HEK293T (cell line): Measurements from ENCODE around the gene IL17REL.

Experiments used
- CTCF ChIA-PET: fragments of 350-600 bp; formaldehyde crosslinking; extraction: SDS; loops from one replicate; lab custom pipeline; 2021; ENCODE audit warnings: antibody characterized with exemption, inconsistent platforms; lab: Yijun Ruan, JAX
- POLR2A ChIA-PET: fragments of 350-600 bp; formaldehyde crosslinking; extraction: SDS; loops from one replicate; lab custom pipeline; 2020; ENCODE audit warnings: antibody characterized with exemption, inconsistent platforms; lab: Yijun Ruan, JAX
- DNase-seq: peaks from one replicate; pipeline ENCODE4 v3.0.0; 2012; ENCODE audit warnings: mixed read lengths; ENCODE audit errors: extremely low spot score
- ARNT ChIP-seq: fragments of 450-650 bp; IDR thresholded peaks from 2 replicates; pipeline ENCODE4 v1.6.1; 2017; ENCODE audit warnings: mild to moderate bottlenecking
- BHLHE40 ChIP-seq: fragments of 450-650 bp; IDR thresholded peaks from 2 replicates; pipeline ENCODE4 v1.6.1; 2016; ENCODE audit warnings: mild to moderate bottlenecking, moderate library complexity, borderline replicate concordance
- CTBP1 ChIP-seq: fragments of 450-650 bp; IDR thresholded peaks from 2 replicates; pipeline ENCODE4 v1.6.1; 2016; ENCODE audit warnings: borderline replicate concordance
- ELF4 ChIP-seq: fragments of 450-650 bp; IDR thresholded peaks from 2 replicates; pipeline ENCODE4 v1.6.1; 2017; ENCODE audit warnings: antibody characterized with exemption
- FOXA1 ChIP-seq: fragments of 450-650 bp; IDR thresholded peaks from 2 replicates; pipeline ENCODE4 v1.6.1; 2016; ENCODE audit warnings: mild to moderate bottlenecking
- FOXK2 ChIP-seq: fragments of 450-650 bp; IDR thresholded peaks from 2 replicates; pipeline ENCODE4 v1.6.1; 2016; ENCODE audit warnings: mild to moderate bottlenecking
- FOXM1 ChIP-seq: fragments of 450-650 bp; IDR thresholded peaks from 2 replicates; pipeline ENCODE4 v1.6.1; 2017; ENCODE audit warnings: mild to moderate bottlenecking, borderline replicate concordance
- HDGF ChIP-seq: fragments of 450-650 bp; IDR thresholded peaks from 2 replicates; pipeline ENCODE4 v1.6.1; 2017; ENCODE audit warnings: antibody characterized with exemption, borderline replicate concordance
- L3MBTL2 ChIP-seq: fragments of 450-650 bp; conservative IDR thresholded peaks from 2 replicates; pipeline ENCODE4 v1.6.1; 2016; ENCODE audit warnings: mild to moderate bottlenecking
- LEF1 ChIP-seq: fragments of 450-650 bp; IDR thresholded peaks from 2 replicates; pipeline ENCODE4 v1.6.1; 2017; ENCODE audit warnings: mild to moderate bottlenecking, borderline replicate concordance
- NFRKB ChIP-seq: fragments of 450-650 bp; IDR thresholded peaks from 2 replicates; pipeline ENCODE4 v1.6.1; 2016; ENCODE audit warnings: mild to moderate bottlenecking, moderate library complexity
- PKNOX1 ChIP-seq: fragments of 450-650 bp; IDR thresholded peaks from 2 replicates; pipeline ENCODE4 v1.6.1; 2016
- SP1 ChIP-seq: fragments of 450-650 bp; IDR thresholded peaks from 2 replicates; pipeline ENCODE4 v1.6.1; 2017
- SUZ12 ChIP-seq: fragments of 450-650 bp; IDR thresholded peaks from 2 replicates; pipeline ENCODE4 v1.6.1; 2016; ENCODE audit warnings: mild to moderate bottlenecking
- TARDBP ChIP-seq: fragments of 450-650 bp; IDR thresholded peaks from 2 replicates; pipeline ENCODE4 v1.6.1; 2016
- ZNF384 ChIP-seq: fragments of 450-650 bp; IDR thresholded peaks from 2 replicates; pipeline ENCODE4 v1.6.1; 2016

IL17REL gene

DNA sequence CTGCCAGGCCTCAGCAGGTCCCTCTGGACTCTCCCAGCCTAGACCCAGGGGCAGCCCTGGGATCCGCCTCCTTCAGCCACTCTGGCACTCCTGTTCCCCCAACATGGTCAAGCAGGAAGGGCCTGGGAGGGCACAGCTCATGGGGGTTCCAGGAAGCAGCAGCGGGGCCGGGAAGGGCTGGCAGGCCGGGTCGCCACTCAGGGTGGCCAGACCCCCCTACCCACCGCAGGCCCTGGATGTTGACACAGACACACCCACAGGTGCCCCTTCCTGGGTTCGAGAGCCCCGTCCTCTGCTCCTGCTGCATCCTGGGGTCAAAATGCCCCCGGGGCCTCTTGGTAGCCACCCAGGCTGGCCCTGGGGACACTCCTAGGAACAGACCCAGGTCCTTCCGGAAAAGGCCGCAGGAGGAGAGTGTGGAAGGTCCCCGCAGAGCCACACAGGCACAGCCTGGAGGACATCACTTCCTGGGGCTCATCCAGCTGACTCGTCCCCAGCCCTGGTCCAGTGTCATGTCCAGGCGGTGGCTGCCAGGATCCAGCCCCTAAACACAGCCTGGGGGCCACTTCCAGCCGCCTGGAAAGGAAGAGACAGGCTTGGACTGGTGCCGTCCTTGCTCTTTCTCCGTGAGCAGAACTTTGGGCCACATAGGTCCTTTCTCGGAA, 58.8 kb downstream of the IL17REL start:
- ChIA-PET POLR2A (no interaction called here), CTCF (no interaction called here)
- DNase-seq, result no peak
- TF ChIP-seq HDGF (no peak), ZNF384 (no peak), L3MBTL2 (no peak), BHLHE40 (no peak), CTBP1 (no peak), FOXA1 (no peak), ARNT (no peak), NFRKB (no peak), SUZ12 (no peak), FOXK2 (no peak), TARDBP (no peak), LEF1 (no peak), SP1 (no peak), PKNOX1 (no peak), FOXM1 (no peak), ELF4 (no peak)

GRCh38 chr22:49953027-49953679, 59.4 kb downstream of the IL17REL start:
- CTCF ChIA-PET, result interaction anchor here (0.5 kb wide), 1 partner anchor 34 kb away, joined by 3 read pairs; no protein-coding TSS in a partner anchor
- TF ChIP-seq BHLHE40 (no peak), HDGF (no peak), LEF1 (no peak), NFRKB (no peak), ARNT (no peak), FOXM1 (no peak), PKNOX1 (no peak), TARDBP (no peak), FOXA1 (no peak), ZNF384 (no peak), SUZ12 (no peak), L3MBTL2 (no peak), CTBP1 (no peak), SP1 (no peak), ELF4 (no peak), FOXK2 (no peak)
- no peak for DNase-seq
- POLR2A ChIA-PET, result no interaction called here

GRCh38 chr22:49951986-49952896, 60.3 kb downstream of the IL17REL start:
- TF ChIP-seq CTBP1 (no peak), L3MBTL2 (no peak), FOXK2 (no peak), HDGF (no peak), PKNOX1 (no peak)
- POLR2A ChIA-PET, result interaction anchor here (0.7 to 1.6 kb wide), 2 partner anchors 8 to 10 kb away, joined by 3 to 5 read pairs; partner anchors contain the start of gene PIM3
- CTCF ChIA-PET, result interaction anchor here (0.5 to 0.7 kb wide), 2 partner anchors 9 to 35 kb away, joined by 3 read pairs; no protein-coding TSS in a partner anchor
- no peak for DNase-seq

DNA sequence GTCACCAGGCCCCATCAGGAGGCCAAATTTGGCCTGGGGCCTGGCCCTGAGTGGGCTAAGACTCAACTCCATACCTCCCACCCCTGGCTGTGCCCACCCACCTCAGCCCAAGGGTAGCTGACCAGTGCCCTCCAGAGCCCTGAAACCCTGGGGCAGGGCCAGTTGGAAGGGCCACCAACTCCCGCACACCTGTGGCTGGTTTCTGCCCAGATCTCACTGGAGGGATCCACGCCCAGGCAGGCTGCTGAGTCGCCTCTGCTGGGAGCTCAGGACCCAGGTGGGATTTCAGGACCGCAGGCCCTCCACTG, 60.9 kb downstream of the IL17REL start:
- POLR2A ChIA-PET, result interaction anchor here (1.6 kb wide), 1 partner anchor 10 kb away, joined by 5 read pairs; no protein-coding TSS in a partner anchor
- TF ChIP-seq L3MBTL2, result no peak
- TF ChIP-seq ELF4, result no peak
- TF ChIP-seq NFRKB, result no peak
- no peak for TF ChIP-seq ZNF384
- no peak for TF ChIP-seq CTBP1
- no peak for TF ChIP-seq FOXM1
- TF ChIP-seq PKNOX1, result no peak
- no peak for TF ChIP-seq LEF1
- no peak for DNase-seq
- CTCF ChIA-PET, result interaction anchor here (0.7 kb wide), 1 partner anchor 8 kb away, joined by 3 read pairs; no protein-coding TSS in a partner anchor
